Measurements from ENCODE around the gene LEMD1.

The LEMD1 gene

GRCh38 chr1:205440476-205441317 is 18.8 kb upstream of the LEMD1 start:
- TF ChIP-seq REST (IDR thresholded peaks at IDR 0.05; ENCODE audit: insufficient read depth in 1 of 2, low read depth in 2 of 2, low read length in 2 of 2) (no peak), SIN3A (IDR thresholded peaks at IDR 0.05; ENCODE audit: borderline replicate concordance, insufficient read depth, low read length) (no peak), TAF1 (IDR thresholded peaks at IDR 0.05; ENCODE audit: borderline replicate concordance, insufficient read depth, low read length) (no peak), POLR2AphosphoS5 (IDR thresholded peaks at IDR 0.05; ENCODE audit: low read depth, low read length) (no peak), FOXP2 (optimal IDR thresholded peaks at IDR 0.05; ENCODE audit: borderline replicate concordance, extremely low read depth, extremely low read length, insufficient read depth) (no peak)

DNA sequence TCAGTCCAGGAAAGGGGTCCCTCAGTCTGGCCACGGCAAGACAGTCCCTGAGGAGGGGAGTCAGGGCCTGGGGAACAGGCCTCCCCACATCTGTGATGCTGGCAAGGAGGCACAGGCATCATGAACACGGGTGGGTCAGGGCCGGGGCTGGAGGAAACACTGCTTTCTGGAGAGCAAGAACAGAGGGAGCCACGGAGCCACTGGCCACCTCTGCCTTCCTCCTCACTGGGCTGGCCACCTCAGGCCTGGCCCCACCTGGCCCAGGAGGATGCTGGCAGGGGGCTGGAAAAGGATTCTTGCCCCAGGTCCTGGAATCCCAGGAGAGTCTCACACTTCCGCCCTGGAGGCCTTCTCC is 18.2 kb upstream of the LEMD1 start:
- TF ChIP-seq SIN3A (IDR thresholded peaks at IDR 0.05; ENCODE audit: borderline replicate concordance, insufficient read depth, low read length): no peak
- TF ChIP-seq TAF1 (IDR thresholded peaks at IDR 0.05; ENCODE audit: borderline replicate concordance, insufficient read depth, low read length): no peak
- no peak for TF ChIP-seq REST (IDR thresholded peaks at IDR 0.05; ENCODE audit: insufficient read depth in 1 of 2, low read depth in 2 of 2, low read length in 2 of 2)
- TF ChIP-seq POLR2AphosphoS5 (IDR thresholded peaks at IDR 0.05; ENCODE audit: low read depth, low read length): no peak
- no peak for TF ChIP-seq FOXP2 (optimal IDR thresholded peaks at IDR 0.05; ENCODE audit: borderline replicate concordance, extremely low read depth, extremely low read length, insufficient read depth)

DNA sequence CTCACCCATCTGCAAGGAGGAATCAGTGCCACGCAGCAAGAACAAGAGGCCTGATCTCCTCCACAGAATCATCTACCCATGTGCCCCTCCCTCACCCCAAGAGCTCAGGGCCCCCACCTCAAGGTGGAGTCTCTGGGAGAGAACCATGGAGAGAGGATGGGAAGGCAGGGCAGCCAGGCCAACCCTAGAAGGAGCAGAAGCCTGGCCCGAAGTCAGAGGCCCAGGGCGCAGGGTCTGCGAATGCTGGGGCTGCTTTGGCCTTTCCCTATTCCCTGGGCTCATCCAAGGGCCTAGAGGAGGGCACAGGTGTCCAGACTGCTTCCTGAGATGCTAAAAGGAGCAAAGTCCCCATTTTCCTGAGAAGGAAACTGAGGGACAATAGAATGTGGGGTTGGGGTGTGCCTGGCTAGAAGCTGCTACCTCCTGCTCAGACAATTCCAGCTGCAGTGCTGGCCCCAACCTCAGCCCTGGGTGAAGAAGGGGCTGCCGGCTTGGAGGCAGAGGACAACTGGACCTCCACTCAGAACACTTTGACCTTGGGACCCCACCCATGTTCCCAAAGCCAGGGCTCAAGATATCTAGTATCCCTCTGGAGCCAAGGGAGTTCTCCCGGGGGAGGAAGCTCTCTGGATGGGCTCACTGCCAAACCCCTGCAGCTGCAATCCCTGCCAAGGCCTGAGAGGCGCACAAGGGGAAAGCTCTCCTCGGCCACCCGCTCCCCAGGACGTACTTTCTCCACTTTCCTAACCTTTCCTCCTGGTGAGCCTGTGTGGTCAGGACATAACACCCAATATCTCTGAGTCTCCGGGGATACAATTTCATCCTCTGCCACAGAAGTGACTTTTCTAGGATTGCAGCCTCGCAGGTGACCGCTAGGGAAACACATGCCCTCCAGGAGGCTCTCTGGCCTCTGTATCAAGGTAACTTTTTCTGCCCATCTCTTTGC is 16.6 kb upstream of the LEMD1 start:
- TF ChIP-seq REST (IDR thresholded peaks at IDR 0.05; ENCODE audit: insufficient read depth in 1 of 2, low read depth in 2 of 2, low read length in 2 of 2) (no peak), POLR2AphosphoS5 (IDR thresholded peaks at IDR 0.05; ENCODE audit: low read depth, low read length) (no peak), TAF1 (IDR thresholded peaks at IDR 0.05; ENCODE audit: borderline replicate concordance, insufficient read depth, low read length) (no peak), SIN3A (IDR thresholded peaks at IDR 0.05; ENCODE audit: borderline replicate concordance, insufficient read depth, low read length) (no peak), FOXP2 (optimal IDR thresholded peaks at IDR 0.05; ENCODE audit: borderline replicate concordance, extremely low read depth, extremely low read length, insufficient read depth) (no peak)

- no peak for TF ChIP-seq TAF1 (IDR thresholded peaks at IDR 0.05; ENCODE audit: borderline replicate concordance, insufficient read depth, low read length)
- TF ChIP-seq SIN3A (IDR thresholded peaks at IDR 0.05; ENCODE audit: borderline replicate concordance, insufficient read depth, low read length): no peak
- TF ChIP-seq FOXP2 (optimal IDR thresholded peaks at IDR 0.05; ENCODE audit: borderline replicate concordance, extremely low read depth, extremely low read length, insufficient read depth): no peak
Measured at GRCh38 chr1:205437570-205437969, 15.7 kb upstream of the LEMD1 start.

DNA sequence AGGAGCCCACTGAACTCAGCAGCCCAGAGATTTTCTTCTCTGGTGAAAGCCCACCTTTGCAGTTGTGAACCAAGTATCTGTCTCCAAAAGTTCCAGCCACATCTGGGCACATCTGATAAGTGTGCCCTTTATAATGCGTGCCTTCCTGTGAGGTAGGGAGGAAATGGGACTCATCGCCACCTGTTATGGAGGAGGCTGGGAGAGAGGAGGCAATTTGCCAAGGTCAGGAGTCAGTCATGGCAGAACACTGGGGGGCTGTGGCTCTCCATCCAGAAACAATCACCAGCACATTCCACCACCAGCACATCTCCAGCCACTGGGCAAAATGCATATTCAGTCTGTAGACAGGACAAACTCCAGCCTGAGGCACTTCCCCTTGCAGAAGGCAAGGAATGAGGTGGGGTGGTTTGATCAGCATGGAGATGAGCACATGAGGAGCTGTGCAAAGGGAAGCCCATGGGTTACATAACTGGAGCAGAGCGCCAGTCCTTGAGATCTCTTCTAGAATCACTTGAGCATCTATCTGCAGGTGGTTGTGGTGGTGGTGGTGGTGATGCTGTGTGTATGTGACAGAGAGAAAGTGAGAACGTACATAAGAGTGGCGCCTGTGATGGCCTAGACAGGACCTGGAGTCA is 15.0 kb upstream of the LEMD1 start:
- TF ChIP-seq REST (IDR thresholded peaks at IDR 0.05; ENCODE audit: insufficient read depth in 1 of 2, low read depth in 2 of 2, low read length in 2 of 2) (no peak), FOXP2 (optimal IDR thresholded peaks at IDR 0.05; ENCODE audit: borderline replicate concordance, extremely low read depth, extremely low read length, insufficient read depth) (no peak), SIN3A (IDR thresholded peaks at IDR 0.05; ENCODE audit: borderline replicate concordance, insufficient read depth, low read length) (no peak), POLR2AphosphoS5 (IDR thresholded peaks at IDR 0.05; ENCODE audit: low read depth, low read length) (no peak)
